Uterus (tissue), 2 donors: ENCODE measurements around the gene TMEM35B.

ENCODE experiments used
- POLR2A ChIP-seq, 2 donors: fragments of 450-650 bp; IDR thresholded peaks; one replicate each; pipeline ENCODE4 v1.6.1; 2016; ENCODE audit warnings: antibody characterized with exemption in 2 of 2, mild to moderate bottlenecking in 1 of 2, moderate library complexity in 1 of 2
- TF ChIP-seq, protein P1 (sequence below), 4 experiments: fragments of 200-600 bp in 2 of 4; fragments of 450-650 bp in 2 of 4; sonication (generic) in 2 of 4; IDR thresholded peaks; one replicate each; pipeline ENCODE4 v1.5.1; 2016 to 2019; ENCODE audit warnings: antibody characterized with exemption in 4 of 4, mild to moderate bottlenecking in 2 of 4, moderate library complexity in 1 of 4

DNA sequence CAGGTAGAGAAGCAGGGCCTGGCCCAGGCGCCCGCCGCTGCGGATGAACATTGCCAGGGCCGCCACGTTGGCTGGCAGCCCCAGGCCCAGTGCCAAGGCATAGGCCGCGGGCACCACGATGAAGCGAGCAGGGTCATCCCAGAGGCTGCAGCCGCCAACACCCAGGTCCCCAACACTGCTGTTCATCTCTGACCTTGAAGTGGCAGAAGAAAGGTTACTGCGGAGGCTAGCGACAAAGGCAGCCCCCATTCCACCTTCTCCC lies 8.0 kb downstream of the TMEM35B start:
- TF ChIP-seq, protein P1, sequence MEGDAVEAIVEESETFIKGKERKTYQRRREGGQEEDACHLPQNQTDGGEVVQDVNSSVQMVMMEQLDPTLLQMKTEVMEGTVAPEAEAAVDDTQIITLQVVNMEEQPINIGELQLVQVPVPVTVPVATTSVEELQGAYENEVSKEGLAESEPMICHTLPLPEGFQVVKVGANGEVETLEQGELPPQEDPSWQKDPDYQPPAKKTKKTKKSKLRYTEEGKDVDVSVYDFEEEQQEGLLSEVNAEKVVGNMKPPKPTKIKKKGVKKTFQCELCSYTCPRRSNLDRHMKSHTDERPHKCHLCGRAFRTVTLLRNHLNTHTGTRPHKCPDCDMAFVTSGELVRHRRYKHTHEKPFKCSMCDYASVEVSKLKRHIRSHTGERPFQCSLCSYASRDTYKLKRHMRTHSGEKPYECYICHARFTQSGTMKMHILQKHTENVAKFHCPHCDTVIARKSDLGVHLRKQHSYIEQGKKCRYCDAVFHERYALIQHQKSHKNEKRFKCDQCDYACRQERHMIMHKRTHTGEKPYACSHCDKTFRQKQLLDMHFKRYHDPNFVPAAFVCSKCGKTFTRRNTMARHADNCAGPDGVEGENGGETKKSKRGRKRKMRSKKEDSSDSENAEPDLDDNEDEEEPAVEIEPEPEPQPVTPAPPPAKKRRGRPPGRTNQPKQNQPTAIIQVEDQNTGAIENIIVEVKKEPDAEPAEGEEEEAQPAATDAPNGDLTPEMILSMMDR (IDR thresholded peaks at IDR 0.05) = no peak
- TF ChIP-seq POLR2A (IDR thresholded peaks at IDR 0.05) = no peak
